ENCODE measurements around the gene ZNF283. TPM values are rescaled to one million over a fixed set of nuclear protein-coding genes. Genes with fewer than 3 reads are reported as not detected.

Gene ZNF283
- total and polyA plus RNA-seq, 12 donors: 1.7 to 16.9 (median 11.7) TPM

DNA sequence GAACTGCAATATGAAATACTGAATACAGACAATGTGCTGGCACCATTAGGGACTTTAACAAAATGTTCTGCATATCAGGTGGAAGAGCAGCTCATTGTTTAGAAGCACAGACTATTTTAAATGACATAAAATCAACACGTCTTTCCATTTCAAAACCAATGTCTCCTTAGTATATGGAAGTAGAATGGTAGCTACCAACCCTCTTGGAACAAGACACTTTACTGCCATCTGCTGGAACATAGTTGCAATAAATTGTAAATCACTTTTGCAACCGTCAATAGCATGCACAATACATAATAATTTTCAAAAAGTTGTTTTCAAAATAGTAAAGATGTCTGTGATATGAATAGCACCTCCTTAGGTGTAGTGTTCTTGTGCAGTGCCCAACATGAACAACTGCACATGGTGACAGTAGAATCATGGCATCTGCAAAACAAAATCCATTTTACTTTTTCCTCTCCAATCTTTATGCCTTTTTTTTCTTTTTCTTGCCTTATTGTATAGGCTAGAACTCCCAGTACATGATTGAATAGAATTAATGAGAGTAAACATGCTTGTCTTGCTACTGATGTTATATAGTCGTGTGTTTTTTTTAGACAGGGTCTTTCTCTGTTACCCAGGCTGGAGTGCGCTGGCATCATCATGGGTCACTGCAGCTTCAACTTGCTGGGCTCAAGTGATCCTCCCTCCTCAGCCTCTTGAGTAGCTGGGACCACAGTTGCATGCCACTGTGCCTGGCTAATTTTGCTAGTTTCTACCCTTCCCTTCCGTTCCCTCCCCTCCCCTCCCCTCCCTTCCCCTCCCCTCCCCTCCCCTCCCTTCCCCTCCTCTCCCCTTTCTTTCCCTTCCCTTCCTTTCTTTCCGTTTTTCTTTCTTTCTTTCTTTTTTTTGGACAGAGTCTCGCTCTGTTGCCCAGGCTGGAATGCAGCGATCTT is 17.1 kb upstream of the ZNF283 start:
- Histone ChIP-seq H3K9me3 (no peaks in the 10 kb centered on the region), H3K4me1 (no peaks in the 10 kb centered on the region), H3K4me3 (no peak overlapping the region), H3K27me3 (peaks cover 0 to 18% (median 0%) of the 10 kb centered on the region in 7 donors), H3K27ac (no peak overlapping the region), H3K36me3 (no peaks in the 10 kb centered on the region)
- peak in 2 of 8 donors; percentile 45 to 47 for ATAC-seq
- TF ChIP-seq, protein P1, sequence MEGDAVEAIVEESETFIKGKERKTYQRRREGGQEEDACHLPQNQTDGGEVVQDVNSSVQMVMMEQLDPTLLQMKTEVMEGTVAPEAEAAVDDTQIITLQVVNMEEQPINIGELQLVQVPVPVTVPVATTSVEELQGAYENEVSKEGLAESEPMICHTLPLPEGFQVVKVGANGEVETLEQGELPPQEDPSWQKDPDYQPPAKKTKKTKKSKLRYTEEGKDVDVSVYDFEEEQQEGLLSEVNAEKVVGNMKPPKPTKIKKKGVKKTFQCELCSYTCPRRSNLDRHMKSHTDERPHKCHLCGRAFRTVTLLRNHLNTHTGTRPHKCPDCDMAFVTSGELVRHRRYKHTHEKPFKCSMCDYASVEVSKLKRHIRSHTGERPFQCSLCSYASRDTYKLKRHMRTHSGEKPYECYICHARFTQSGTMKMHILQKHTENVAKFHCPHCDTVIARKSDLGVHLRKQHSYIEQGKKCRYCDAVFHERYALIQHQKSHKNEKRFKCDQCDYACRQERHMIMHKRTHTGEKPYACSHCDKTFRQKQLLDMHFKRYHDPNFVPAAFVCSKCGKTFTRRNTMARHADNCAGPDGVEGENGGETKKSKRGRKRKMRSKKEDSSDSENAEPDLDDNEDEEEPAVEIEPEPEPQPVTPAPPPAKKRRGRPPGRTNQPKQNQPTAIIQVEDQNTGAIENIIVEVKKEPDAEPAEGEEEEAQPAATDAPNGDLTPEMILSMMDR (IDR thresholded peaks at IDR 0.05): peak in 8 of 9 donors; percentile 24 to 69 (median 61)
- intact Hi-C loops (cut with DNase I): loop anchor here in 1 of 10 donors (2.0 kb wide), 1 partner anchor 65 kb away; no protein-coding TSS in a partner anchor
- 32 to 34% methylated on average over 6 to 8 of the region's 8 CpGs for WGBS, 2 donors
- DNase-seq: no peak

DNA sequence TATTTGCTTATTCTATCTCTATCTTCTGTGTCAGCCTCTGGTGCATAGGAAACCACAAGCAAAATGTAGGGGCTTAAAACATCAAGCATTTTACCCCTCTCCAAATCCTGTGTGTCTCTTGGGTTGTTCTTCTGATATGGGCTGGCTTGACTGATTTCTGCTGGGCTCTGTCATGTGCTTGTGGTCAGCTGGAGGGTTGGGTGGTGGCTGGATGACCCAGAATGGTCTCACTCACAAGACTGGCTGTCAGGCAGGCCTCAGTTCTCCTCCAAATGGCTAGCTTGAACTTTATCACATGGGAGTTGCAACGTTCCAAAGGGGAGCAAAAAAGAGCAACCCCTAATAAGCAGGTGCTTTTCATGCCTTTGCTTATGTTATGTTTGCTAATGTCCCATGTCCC is 15.3 kb upstream of the ZNF283 start:
- TF ChIP-seq, protein P1 (IDR thresholded peaks at IDR 0.05): no peak
- Histone ChIP-seq H3K27ac (no peak overlapping the region), H3K9me3 (no peaks in the 10 kb centered on the region), H3K36me3 (no peaks in the 10 kb centered on the region), H3K4me1 (no peaks in the 10 kb centered on the region), H3K4me3 (no peak overlapping the region), H3K27me3 (peaks cover 0 to 18% (median 0%) of the 10 kb centered on the region in 7 donors)
- WGBS, 2 donors: 38 to 39% methylated on average over 1 of the region's 1 CpG
- intact Hi-C loops (cut with DNase I): no loop called here
- DNase-seq (no peak), ATAC-seq (no peak)

DNA sequence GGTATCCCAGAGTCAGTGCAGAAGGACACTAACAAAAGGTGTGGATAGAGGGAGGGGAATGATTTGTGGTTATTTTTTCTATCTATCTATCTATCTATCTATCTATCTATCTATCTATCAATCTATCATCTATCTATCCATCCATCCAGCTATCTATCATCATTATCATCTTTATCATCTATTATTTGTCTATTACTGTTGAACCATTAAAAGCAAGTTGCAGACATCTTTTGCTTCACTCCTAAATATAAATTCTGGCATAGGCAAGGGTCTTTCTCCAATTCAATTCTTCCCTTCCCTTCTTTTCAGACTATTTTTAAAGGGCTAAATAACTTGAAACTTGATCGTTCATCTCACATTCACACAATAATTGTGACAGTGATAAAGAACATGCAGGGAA is 14.9 kb upstream of the ZNF283 start:
- Histone ChIP-seq H3K9me3 (no peaks in the 10 kb centered on the region), H3K36me3 (no peaks in the 10 kb centered on the region), H3K27me3 (peaks cover 0 to 18% (median 0%) of the 10 kb centered on the region in 7 donors), H3K4me3 (no peak overlapping the region), H3K4me1 (no peaks in the 10 kb centered on the region), H3K27ac (no peak overlapping the region)
- intact Hi-C loops (cut with DNase I): no loop called here
- TF ChIP-seq, protein P1 (IDR thresholded peaks at IDR 0.05): no peak
- 62 to 66% methylated on average over 1 of the region's 1 CpG for WGBS, 2 donors
- no peak for DNase-seq
- no peak for ATAC-seq

DNA sequence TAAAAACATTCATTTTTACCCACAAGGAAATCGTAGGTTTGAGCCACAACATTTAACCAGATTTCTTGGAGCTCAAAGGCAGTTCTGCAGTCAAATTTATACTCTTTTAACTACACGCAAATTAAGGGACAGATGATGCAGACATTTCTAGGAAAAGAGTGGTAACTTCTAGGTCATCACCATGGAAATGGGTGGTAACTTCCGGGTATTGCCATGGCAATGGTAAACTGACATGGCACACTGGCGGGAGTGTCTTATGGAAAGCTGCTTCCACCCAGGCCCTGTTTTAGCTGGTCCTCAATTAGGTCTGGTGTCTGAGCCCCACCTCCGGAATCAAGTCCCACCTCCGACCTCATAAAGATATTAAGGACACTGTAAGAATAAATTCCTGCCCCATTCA is 14.4 kb upstream of the ZNF283 start:
- no peaks in the 10 kb centered on the region for H3K9me3 ChIP-seq
- ATAC-seq (no peak), DNase-seq (no peak)
- peaks cover 0 to 15% (median 0%) of the 10 kb centered on the region in 7 donors for H3K27me3 ChIP-seq
- H3K36me3 ChIP-seq: no peaks in the 10 kb centered on the region
- WGBS, 2 donors: 66 to 70% methylated on average over 6 of the region's 6 CpGs
- no peaks in the 10 kb centered on the region for H3K4me1 ChIP-seq
- TF ChIP-seq, protein P1 (IDR thresholded peaks at IDR 0.05): no peak
- intact Hi-C loops (cut with DNase I): no loop called here
- H3K27ac ChIP-seq: no peak overlapping the region
- H3K4me3 ChIP-seq: no peak overlapping the region
